SH-SY5Y (cell line): ENCODE data around the gene PPP1CA.

Source experiments
- GATA2 ChIP-seq: IDR thresholded peaks from 2 replicates; pipeline ENCODE4 v1.6.1; 2011; ENCODE audit warnings: mild to moderate bottlenecking, low read depth, low read length
- GATA3 ChIP-seq: IDR thresholded peaks from 2 replicates; pipeline ENCODE4 v1.6.1; 2011; ENCODE audit warnings: low read depth, mild to moderate bottlenecking, low read length, moderate library complexity

DNA sequence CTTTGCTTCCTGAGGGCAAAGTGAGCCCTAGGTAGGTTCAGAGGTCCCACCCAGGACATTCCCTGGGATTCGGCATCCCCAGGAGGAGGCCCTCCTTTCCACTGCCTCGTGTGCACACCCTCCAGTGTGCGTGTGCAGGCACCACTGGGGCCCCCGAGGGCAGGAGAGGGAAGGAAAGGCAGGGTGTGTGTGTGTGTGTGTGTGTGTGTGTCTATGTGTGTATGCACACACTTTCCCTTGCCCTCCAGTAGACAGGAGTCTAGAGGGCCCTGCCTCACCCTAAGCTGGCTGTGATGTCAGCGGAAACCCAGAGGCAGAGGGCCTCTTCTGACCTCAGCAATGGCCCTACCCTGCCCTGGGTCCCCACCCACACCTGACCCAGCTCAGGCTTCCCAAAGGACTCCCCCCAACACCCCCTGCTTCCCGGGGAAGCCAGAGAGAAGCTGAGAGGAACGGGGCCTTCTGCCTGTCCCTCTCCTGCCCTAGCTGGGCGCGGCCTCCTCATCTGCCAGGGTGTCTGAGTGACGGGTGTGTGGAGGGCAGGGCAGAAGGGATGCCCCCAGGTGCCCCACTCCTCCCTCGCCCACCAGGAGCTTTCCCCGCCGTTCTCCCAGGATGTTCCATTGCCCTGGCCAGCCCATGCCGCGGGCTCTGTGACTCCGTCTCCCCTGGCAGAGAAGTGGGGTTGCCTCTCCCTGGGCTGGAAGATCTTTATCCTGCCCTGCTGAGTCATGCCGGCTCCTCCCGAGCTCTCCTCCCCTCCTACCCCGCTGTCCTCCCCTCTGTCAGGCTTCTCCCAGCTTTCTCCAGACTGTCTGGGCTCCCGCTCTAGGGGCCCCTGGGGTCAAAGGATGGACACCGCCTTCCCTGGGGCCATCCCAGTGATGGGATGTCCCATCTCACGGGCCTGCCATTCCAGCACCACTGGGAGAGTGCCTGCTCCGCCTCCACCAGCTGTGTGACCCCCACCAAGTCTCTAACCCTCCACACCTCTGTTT, 22.3 kb downstream of the PPP1CA start:
- TF ChIP-seq GATA3 (no peak), GATA2 (0 out of 2 replicates have a peak, but pooled peaks have one; percentile 10)
